RWPE1 (cell line): Measurements from ENCODE around the gene ABCC4.
"Not testable (repeated sequence)": the region's sequence is repeated elsewhere in the genome, so short reads cannot be mapped to it uniquely, and the experiment has no call there.

Source experiments
- CTCF ChIA-PET: fragments of 350-600 bp; sonication (Branson Sonifier 250); formaldehyde crosslinking; extraction: SDS; loops from one replicate; lab custom pipeline; 2021; lab: Yijun Ruan, JAX
- POLR2A ChIA-PET: fragments of 400-600 bp; formaldehyde crosslinking; extraction: SDS; loops from one replicate; lab custom pipeline; 2020; ENCODE audit warnings: antibody characterized with exemption; ENCODE audit not compliant: low non-redundant PET; lab: Yijun Ruan, JAX
- DNase-seq: peaks from one replicate; pipeline ENCODE4 v3.0.0; 2012; ENCODE audit warnings: low spot score
- H3K27ac ChIP-seq: fragments of 450-650 bp; 2 replicates; pipeline ENCODE4 v1.5.1; 2017
- CTCF ChIP-seq: fragments of 450-650 bp; conservative IDR thresholded peaks from 2 replicates; pipeline ENCODE4 v1.5.1; 2017; ENCODE audit warnings: low read depth, mild to moderate bottlenecking

ABCC4 gene

GRCh38 chr13:95199896-95200295, 101.4 kb downstream of the ABCC4 start:
- DNase-seq = no peak
- H3K27ac ChIP-seq = no peak overlapping the region
- no peak for TF ChIP-seq CTCF
- ChIA-PET POLR2A (no interaction called here), CTCF (no interaction called here)

GRCh38 chr13:95198606-95199005, 102.6 kb downstream of the ABCC4 start:
- H3K27ac ChIP-seq, POLR2A ChIA-PET, DNase-seq: not testable (repeated sequence)
- CTCF ChIA-PET = interaction anchor here (0.9 kb wide), 1 partner anchor 207 kb away, joined by 3 read pairs; no protein-coding TSS in a partner anchor

- POLR2A ChIA-PET = no interaction called here
- no peak for DNase-seq
- CTCF ChIA-PET = no interaction called here
- H3K27ac ChIP-seq = no peak overlapping the region
- no peak for TF ChIP-seq CTCF
Observed at GRCh38 chr13:95197548-95197947, 103.7 kb downstream of the ABCC4 start.

- CTCF ChIA-PET = no interaction called here
- TF ChIP-seq CTCF = no peak
- POLR2A ChIA-PET = no interaction called here
Observed at GRCh38 chr13:95195146-95195545, 106.1 kb downstream of the ABCC4 start.

GRCh38 chr13:95193509-95194230, 107.6 kb downstream of the ABCC4 start:
- DNase-seq = no peak
- ChIA-PET CTCF (no interaction called here), POLR2A (no interaction called here)
- TF ChIP-seq CTCF = no peak
- no peak overlapping the region for H3K27ac ChIP-seq

More at GRCh38 chr13:95195146-95195545, 106.1 kb downstream of the ABCC4 start:
- H3K27ac ChIP-seq = no peak overlapping the region
- DNase-seq = no peak

- CTCF ChIA-PET = interaction anchor here (1.9 to 2.2 kb wide), 2 partner anchors 188 to 211 kb away, joined by 22 to 35 read pairs; no protein-coding TSS in a partner anchor
- POLR2A ChIA-PET = no interaction called here
- no peak for DNase-seq
- H3K27ac ChIP-seq = no peak overlapping the region
- TF ChIP-seq CTCF = no peak
Observed at GRCh38 chr13:95192998-95193397, 108.3 kb downstream of the ABCC4 start.

- CTCF ChIA-PET = interaction anchor here (0.6 to 2.2 kb wide), 11 partner anchors 8 to 643 kb away, joined by 3 to 35 read pairs (median 3); no protein-coding TSS in a partner anchor
- H3K27ac ChIP-seq, POLR2A ChIA-PET, DNase-seq: not testable (repeated sequence)
Observed at GRCh38 chr13:95192564-95192945, 108.7 kb downstream of the ABCC4 start.
